ENCODE measurements around the gene TRIM47.
A peak's percentile ranks its signal among the peaks of the same experiment; 100 is the strongest.
"Not testable (repeated sequence)": the region's sequence is repeated elsewhere in the genome, so short reads cannot be mapped to it uniquely, and the experiment has no call there.

The TRIM47 gene

GRCh38 chr17:75870228-75870627, 8.2 kb downstream of the TRIM47 start:
- DNase-seq (ENCODE audit: low read depth in 2 of 3, low spot score in 1 of 3), result not testable (repeated sequence)

DNA sequence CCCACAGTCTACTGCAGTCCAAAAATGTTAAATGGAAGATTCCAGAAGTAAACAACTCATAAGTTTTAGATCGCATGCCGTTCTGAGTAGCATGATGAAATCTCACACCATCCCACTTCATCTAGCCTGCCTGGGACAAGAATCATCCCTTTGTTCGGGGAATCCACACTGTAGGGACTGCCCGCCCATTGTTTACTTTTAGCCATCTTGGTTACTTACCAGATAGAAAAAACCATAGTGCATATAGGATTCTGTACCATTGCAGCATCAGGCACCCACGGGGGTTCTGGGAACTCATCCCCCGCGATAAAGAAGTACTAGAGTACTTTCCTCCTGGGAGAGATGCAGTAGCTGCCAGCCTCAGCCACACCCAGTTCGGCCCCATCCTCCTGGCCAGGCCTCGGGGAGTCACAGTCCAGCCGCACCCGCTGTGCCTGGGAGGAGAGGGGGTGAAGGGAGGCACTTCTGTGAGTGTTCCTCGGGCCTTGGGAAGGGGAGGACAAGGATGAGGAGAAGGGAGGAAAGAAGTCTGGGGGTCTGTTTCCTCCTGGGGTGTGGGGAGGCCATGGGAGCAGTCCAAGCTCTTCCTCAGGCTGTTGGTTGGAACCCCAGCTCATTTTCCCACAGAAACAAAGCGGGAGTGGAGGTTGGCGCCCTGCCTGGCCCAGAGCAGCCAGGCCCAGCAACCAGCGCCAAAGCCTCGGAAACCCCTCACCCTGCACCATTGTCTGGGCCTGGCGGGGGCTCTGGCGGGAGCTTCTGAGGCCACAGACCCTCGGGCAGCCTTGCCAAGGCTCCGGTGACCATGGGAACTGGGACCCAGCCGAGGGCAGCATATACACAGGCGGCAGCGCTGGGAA, 8.9 kb downstream of the TRIM47 start:
- no peak for DNase-seq (ENCODE audit: low read depth in 2 of 3, low spot score in 1 of 3)

DNA sequence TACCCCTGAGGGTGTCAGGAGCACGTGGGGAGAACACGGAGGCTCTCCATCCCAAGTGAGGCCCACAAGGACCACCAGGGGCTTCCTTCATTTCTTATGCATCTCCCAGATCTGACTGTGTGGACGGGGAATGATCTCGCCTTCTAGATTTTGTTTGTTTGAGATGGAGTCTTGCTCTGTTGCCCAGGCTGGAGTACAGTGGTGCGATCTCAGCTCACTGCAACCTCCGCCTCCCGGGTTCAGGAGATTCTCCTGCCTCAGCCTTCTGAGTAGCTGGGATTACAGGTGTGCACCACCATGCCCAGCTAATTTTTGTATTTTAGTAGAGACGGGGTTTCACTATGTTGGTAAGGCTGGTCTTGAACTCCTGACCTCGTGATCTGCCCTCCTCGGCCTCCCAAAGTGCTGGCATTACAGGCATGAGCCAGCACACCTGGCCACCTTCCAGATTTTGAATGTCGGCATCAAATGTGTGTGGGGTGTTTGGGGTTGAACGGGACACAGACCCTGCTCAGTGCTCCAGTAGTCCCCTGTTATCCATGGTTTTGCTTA, 9.6 kb downstream of the TRIM47 start:
- DNase-seq (ENCODE audit: low read depth in 2 of 3, low spot score in 1 of 3), result not testable (repeated sequence)

DNA sequence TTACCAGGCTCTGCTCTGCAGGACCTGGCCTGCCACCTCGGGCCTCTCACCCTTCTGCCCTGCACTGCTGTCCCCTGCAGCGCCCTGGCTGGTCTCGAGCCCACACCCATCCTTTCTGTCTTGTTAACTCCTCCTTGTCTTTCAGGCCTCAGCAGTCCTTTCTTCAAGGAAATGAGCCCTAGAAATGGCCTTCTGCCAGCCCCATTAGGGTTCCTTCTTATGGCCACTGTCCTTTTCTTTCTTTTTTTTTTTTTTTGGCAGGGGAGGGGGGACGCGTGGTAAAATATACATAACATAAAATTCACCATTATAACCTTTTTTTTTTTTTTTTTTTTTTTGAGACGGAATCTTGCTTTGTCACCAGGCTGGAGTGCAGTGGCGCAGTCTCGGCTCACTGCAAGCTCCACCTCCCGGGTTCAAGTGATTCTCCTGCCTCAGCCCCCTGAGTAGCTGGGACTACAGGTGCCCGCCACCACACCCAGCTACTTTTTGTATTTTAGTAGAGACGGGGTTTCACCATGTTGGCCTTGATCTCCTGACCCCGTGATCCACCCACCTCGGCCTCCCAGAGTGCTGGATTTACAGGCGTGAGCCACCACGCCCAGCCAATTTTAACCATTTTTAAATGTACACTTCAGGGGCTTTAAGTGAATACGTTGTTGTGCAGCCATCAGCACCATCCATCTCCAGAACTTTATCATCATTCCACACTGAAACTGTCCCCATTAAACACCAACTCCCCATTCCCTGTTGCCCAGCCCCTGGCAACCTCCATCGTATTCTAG, 12.8 kb downstream of the TRIM47 start:
- not testable (repeated sequence) for DNase-seq (ENCODE audit: low read depth in 2 of 3, low spot score in 1 of 3)

DNA sequence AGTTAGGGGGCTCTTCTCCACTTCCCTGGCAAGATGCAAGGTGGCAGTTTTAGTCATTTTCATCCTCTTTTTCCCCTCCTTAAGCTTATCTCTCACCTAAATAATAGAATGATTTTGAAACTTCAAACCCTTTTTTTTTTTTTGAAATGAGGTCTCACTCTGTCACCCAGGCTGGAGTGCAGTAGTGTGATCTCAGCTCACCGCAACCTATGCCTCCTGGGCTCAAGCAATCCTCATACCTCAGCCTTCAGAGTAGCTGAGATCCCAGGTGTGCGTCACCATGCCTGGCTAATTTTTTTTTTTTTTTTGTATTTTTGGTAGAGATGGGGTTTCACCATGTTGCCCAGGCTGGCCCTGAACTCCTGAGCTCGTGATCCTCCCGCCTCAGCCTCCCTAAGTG, 13.5 kb downstream of the TRIM47 start:
- not testable (repeated sequence) for DNase-seq (ENCODE audit: low read depth in 2 of 3, low spot score in 1 of 3)

- no peak for DNase-seq (ENCODE audit: low read depth in 2 of 3, low spot score in 1 of 3)
Observed at GRCh38 chr17:75864448-75864871, 13.9 kb downstream of the TRIM47 start.

GRCh38 chr17:75861927-75862317, 16.5 kb downstream of the TRIM47 start:
- no peak for DNase-seq (ENCODE audit: low read depth in 2 of 3, low spot score in 1 of 3)

DNA sequence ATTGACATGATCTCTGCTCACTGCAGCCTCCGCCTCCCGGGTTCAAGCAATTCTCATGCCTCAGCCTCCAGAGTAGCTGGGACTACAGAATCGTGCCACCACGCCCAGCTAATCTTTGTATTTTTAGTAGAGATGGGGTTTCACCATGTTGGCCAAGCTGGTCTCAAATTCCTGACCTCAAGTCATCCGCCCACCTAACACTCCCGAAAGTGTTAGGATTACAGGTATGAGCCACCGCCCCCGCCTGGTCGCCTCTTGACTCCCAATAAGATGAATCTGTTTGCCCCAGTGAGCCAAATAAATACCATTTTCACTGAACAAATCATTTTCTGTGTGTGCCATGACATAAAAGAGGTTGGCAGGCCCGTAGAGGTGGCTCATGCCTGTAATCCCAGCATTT, 19.0 kb downstream of the TRIM47 start:
- not testable (repeated sequence) for DNase-seq (ENCODE audit: low read depth in 2 of 3, low spot score in 1 of 3)

GRCh38 chr17:75856062-75856756, 22.2 kb downstream of the TRIM47 start:
- no peak for DNase-seq (ENCODE audit: low read depth in 2 of 3, low spot score in 1 of 3)

DNA sequence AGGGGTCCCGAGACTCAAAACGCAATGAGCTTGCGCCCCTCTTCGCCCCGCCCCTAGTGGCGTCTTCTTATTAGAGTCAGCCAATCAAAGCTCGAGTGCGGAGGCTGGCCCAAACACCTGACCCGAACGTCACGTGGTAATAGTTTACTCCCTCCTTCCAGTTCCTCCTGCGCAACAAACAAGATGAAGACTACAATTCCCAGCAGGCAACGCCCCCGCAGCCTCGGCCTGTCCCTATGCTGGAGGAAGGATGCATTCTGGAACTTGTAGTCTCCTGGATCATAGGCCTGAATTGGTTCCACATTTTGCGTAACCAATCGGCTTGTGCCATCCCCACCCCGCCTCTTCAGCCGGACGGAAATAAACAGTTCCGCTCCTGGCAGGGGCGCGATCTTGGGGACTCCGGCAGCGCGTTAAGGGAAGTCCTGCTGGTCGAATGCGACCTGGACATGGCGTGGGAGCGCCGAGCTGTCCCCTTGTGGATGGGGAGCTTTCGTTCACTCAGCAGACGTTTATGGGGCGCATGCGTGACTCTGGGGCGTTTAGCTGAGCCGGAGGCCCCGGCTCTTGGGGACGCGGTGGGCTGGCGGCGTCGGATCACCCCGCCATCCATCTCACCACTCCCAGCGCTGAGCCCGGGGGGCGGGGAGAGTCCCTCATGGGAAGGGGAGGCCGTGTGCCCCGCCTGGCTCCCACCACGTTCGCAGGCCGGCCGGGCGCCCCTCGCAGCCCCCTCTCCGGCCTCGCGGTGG, 22.9 kb downstream of the TRIM47 start, which contains the start of gene WBP2:
Gene WBP2, minus strand, starts transcription at position 26 of the 752 bp plus-strand sequence. CDS start 38 bp downstream, outside the sequence.
- peak; percentile 97 to 98 (median 97) for DNase-seq (ENCODE audit: low read depth in 2 of 3, low spot score in 1 of 3)

DNA sequence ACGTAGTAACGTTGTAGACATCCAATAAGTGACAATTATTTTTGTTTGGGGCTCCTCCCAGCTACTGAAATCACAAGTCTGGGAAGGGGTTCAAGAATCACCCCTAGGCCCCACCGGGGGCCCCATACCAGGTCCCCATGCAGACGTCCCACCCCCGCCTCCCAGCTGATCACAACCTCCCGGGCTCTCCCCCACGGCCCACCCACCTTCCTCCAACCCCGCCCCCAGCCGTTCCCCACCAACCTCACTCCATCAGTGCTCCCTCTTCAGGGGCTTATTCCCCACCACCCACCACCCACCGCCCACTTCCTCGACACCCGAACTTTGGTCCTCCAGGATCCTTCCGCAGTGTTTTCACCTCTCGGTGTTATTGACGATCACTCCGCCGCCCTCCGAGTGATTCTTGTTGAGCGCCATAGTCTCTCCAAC, 23.5 kb downstream of the TRIM47 start:
- DNase-seq (ENCODE audit: low read depth in 2 of 3, low spot score in 1 of 3), result no peak

GRCh38 chr17:75854101-75854748, 24.2 kb downstream of the TRIM47 start:
- DNase-seq (ENCODE audit: low read depth in 2 of 3, low spot score in 1 of 3), result no peak

- DNase-seq (ENCODE audit: low read depth in 2 of 3, low spot score in 1 of 3), result no peak
Observed at GRCh38 chr17:75853433-75853832, 24.9 kb downstream of the TRIM47 start.

DNA sequence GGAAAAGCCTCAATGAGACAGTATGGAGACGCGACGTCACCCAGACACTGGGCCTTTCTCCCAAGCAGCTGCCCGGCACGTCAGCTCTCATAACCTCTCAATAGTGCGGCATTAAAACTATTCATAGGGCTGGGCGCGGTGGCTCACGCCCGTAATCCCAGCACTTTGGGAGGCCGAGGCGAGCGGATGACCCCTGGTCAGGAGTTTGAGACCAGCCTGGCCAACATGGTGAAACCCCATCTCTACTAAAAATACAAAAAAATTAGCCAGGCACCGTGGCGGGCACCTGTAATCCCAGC, 26.7 kb downstream of the TRIM47 start:
- not testable (repeated sequence) for DNase-seq (ENCODE audit: low read depth in 2 of 3, low spot score in 1 of 3)

DNA sequence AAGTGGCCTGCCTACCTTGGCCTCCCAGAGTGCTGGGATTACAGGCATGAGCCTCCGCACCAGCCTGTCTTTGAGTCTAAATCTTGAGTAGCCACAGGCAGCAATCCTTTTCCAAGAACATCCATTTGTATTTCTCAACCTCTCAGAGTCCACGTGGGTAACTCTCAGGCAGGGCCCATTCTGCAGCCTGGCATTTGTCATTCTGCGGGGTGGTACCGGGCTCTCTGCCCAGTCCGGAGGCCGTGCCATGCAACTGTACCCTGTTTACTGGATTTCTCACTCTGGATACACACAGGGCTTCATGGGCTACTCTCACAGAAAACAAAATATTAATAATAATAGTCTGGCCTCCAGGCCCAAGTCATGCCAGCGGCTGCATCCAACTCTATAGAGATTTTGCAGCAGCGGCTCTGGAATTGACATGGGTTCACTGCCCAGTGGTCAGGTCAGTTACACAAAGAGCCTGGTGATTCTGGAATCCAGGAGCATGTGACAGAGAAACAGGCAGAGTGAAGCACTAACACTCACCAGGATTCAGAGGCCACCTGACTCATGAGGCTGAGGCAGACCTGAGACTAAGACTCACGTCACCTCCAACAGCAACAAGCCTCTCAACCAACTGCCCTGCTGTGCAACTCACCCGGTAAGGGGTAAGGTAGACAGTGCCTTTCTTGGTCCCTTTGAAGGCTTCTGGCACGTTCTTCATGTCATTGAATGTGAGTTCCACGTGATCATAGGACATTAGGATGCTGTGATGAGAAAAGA, 27.3 kb downstream of the TRIM47 start:
- no peak for DNase-seq (ENCODE audit: low read depth in 2 of 3, low spot score in 1 of 3)

GRCh38 chr17:75849724-75850123, 28.7 kb downstream of the TRIM47 start:
- DNase-seq (ENCODE audit: low read depth in 2 of 3, low spot score in 1 of 3), result no peak

DNA sequence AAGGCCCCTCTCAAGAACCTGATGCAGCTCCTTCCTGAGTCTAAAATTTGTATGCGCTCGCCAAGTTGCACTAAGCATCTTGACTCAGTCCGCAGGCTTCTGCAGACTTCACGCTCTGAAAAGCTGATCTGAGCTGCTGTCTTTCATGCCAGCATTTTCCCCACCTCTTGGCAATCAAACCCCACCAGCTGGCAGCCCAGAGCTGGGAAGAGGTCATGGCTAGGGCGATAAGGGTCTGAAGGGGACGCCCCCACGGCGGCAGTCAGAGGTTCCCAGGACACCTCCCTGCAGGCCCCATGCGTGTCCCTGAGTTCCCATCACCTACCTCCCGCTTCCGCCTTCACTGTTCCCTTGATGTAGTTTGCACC, 29.1 kb downstream of the TRIM47 start:
- DNase-seq (ENCODE audit: low read depth in 2 of 3, low spot score in 1 of 3), result no peak

DNA sequence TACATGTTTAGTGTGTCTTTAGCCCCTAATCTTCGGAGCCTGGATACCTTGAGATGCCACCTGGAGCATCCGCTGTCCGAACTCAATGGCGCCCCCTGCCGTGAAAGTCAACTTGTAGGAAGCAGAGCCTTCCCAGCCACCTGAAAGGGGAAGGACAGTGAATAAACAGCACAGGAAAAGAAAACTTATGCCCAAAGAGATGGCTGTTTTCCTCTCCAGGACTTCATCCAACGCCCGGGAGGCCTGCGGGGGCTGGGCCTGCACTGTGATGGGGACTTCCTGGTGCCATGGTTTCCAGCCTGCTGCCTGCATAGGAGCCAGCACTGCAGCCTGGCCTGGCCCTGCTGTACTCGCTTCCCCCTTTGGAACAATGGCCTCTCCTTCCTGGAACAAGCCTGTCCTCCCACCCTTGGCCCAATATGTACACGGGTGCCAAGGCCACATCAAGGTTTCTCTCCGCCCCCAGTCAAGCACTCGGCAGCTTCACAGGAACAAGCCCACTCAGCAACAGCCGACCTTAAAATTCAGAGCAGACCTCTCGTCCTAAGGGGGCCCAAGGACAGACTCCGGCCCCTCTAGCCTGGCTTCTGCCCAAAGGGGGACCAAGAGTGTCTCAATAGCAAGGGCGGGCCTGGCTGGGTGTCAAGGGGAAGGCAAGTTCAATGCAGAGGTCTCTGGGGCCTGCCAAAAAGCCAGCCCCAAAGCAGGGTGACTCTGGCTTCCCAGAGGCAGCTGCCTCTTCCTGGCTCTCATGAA, 29.7 kb downstream of the TRIM47 start:
- DNase-seq (ENCODE audit: low read depth in 2 of 3, low spot score in 1 of 3), result peak; percentile 66 to 90 (median 79)
